Measurements from ENCODE around the gene RAB6A.
"Not testable (repeated sequence)": the region's sequence is repeated elsewhere in the genome, so short reads cannot be mapped to it uniquely, and the experiment has no call there.

Gene RAB6A

DNA sequence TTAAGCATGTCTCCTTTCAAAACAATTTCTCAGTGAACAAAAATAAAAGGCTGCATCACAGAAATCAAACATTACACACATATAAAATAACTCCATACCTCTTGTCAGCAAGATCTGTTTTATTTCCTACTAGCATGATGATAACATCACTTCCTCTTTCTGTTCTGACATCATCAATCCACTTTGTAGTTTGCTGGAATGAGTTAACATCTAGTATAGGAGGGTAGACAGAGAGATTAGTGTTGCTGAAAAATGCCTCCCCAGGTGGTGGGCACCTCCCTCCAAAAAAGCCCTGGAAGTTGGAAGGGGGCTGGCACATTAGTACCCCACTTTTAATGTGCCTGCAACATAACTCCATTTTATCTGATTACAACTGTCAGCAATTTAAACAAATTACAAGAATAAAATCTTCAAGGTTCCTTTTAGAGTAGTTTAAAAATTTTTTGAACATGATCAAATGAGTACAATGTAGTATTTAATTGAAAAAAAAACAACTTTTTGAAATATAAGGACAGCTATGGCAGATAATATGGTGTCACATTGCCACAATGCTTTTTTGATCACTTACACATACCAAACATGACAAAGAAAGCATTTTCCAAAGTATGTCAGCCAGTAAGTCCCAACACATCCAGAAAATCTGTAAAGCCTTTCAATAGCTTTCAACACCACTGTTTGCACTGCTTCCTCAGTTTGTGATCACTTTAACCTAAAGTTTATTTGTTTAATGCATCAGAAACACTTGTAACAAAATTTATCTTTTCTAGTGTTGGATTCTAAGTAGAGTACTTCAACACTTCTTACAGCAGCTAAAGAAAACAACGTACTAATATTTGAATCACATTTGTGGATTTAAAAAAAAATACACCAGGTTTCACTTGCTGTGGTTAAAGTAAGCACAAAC, 44.5 kb downstream of the RAB6A start:
- DNase-seq: no peak

DNA sequence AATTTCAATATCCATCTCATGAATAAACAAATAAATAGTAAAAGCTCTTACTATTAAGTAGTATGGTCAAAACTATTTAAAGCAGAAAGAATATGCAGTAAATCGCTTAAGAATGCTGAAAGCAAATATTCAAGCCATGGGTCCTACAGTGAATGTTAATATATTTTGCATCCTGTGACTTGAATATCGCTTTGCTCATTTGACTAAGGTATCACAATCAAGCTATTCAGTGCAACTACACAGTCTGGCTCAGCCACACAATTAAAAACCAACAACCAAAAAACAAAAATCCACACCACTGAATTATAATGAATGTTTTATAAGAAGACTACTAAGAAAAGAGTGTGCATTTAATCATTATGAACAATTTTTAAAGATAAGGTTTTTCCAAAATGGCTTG, 45.3 kb downstream of the RAB6A start:
- DNase-seq: no peak

DNA sequence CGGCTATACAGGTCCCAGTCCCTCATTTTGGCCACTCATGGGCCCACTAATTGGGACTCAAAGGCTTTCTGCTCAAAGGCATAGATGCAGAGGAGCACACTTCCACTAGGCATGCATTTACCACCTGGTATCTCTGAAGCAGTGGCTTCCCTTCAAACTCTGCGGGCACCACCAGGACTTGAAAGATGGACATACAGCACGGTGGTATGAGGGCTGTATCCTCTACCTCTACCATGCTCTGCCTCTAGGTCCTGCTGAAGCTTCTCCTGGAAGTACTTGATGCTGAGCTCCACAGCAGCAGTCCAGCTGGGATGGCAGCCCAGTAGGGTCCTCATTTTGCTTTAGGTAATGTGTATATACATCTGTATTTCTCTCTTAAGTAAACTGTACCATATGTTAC, 49.9 kb downstream of the RAB6A start:
- no peak for DNase-seq

DNA sequence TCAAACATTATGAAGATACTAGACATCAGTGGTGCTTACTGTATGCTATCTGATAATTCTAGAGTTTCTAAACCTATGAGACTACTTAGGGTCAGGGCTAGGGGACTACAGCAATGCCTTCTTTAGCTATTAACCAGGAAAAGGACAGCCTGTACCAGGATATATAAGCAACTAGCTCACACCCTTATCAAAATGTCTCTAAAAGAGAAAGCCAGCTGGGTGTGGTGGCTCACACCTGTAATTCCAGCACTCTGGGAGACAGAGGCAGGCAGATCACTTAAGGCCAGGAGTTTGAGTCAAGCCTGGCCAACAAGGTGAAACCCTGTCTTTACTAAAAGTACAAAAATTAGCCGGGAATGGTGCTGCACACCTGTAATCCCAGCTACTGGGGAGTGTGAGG, 55.8 kb downstream of the RAB6A start:
- no peak for DNase-seq

DNA sequence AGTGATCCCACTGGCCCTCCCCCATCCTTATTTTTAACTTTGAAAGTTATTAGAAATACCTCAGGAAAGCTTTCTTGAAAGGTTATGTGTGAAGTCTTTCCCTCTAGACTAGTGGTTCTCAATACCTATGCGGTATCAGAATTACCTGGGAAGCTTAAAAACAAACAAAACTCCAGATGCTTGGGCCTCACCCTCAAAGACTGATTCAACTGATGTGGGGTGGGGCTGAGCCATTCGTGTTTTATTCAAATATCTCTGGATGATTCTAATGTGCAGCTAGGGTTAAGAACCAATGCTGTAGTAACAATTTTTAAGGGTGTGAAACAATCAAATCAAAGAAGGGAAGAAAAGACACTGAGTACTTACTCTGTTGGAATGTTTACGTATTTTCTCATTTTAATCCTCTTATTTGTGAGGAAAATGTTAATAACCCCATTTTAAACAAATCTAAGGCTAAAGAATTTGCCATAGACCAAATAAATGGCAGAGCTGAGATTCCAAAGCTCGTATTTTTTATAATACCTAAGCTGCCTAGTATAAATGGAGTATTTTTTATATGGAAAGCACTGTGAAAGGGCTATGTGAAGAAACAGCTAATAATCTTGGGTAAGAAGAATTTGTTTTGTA, 66.9 kb downstream of the RAB6A start:
- no peak for DNase-seq

DNA sequence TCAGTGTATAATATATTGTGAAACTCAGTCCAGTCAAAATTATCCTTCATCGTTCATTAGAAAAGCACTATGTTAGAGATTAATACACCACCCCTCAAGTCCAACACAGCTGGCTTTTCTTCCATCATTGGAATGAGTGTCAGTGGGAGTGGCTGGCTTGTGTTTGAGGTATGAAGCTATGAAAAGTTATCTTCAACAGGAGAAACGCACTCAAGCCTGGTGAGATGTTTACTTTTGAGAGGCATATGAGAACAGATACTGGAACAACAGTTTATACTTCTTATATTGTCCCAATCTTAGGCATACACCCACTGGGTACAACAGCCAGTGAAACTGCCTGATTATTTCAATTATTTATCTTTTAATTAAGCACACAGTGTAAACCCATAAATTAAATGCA, 80.2 kb downstream of the RAB6A start:
- no peak for DNase-seq

DNA sequence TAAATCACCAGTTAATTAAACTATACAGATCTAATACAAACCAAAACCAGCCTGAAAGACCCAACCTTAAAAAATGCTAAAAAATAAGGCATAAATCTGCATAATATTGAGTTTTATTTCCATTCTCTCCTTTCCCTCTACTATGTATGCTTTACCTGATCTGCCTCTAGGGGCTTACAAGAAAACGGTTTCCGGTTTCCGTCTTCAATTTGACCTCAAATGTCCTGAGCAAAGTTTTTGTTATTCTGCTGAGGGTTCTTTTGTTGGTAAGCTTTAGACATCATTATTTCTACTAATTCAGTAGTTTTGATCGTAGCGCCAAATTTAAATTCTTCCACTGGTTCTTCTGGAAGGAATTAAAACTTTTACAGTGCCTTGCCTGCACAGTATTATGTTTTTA, 84.3 kb downstream of the RAB6A start:
- not testable (repeated sequence) for DNase-seq

DNA sequence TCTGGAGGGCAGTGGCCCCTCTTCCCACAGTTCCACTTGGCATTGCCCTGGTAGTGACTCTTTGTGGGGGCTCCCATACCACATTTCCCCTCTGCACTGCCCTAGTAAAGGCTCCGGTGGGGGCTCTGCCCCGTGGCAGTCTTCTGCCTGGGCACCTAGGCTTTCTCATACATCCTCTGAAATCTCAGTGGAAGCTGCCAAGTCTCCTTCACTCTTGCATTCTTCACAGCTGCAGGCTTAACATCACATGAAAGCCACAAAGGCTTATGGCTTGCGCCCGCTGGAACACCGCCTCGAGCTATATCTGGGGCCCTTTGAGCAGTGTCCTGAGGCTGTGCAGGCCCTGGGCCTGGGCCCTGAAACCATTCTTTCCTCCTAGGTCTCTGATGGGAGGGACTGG, 89.2 kb downstream of the RAB6A start:
- DNase-seq: no peak

DNA sequence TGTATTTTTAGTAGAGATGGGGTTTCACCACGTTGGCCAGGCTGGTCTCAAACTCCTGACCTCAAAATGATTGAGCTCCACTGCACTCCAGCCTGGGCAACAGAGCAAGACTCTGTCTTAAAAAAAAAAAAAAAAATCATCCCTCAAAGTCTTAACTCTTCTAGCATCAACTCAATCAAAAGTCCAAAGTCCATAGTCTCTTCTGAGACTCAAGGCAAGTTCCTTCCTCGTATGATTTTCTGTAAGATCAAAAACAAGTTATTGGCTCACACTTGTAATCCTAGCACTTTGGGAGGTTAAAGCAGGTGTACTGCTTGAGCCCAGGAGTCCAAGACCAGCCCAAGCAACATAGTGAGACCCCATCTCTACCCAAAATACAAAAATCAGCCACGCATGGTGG, 90.1 kb downstream of the RAB6A start:
- no peak for DNase-seq

DNA sequence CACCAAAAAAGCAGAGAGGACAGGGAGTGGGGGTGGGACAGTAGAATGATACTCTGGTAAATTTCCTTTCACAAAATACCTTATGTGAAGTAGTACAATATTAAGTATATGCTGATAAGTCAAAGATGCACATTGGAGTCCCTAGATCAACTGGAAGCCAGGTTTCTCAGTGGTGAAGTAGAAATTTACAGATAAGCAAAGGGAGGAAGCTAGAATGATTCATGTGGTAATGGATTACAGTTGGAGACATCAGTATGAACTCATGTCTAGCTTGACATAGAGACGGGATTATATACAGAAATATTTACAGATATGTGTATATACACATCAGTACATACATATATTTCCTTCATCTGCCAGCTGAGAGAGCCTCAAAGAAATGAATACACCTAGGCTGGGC, 93.0 kb downstream of the RAB6A start:
- DNase-seq: no peak

DNA sequence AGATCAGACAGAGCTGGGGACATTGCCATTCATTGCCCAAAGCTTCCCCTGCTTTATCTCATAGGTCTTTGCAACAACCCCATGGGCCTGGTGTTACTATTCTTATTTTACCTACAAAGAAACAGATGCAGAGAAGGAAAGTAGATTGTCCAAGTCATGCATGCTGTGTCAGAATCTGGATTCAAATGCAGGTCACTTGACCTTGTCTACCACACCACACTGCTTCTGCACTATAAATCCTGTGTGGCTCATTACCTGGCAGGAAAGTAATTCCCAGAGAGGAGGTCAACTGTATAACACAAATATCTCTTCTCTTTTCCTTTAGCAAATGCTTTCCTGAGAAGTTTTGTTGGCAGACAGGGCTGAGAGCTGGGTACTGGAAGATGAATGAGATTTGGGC, 96.0 kb downstream of the RAB6A start:
- DNase-seq: no peak

DNA sequence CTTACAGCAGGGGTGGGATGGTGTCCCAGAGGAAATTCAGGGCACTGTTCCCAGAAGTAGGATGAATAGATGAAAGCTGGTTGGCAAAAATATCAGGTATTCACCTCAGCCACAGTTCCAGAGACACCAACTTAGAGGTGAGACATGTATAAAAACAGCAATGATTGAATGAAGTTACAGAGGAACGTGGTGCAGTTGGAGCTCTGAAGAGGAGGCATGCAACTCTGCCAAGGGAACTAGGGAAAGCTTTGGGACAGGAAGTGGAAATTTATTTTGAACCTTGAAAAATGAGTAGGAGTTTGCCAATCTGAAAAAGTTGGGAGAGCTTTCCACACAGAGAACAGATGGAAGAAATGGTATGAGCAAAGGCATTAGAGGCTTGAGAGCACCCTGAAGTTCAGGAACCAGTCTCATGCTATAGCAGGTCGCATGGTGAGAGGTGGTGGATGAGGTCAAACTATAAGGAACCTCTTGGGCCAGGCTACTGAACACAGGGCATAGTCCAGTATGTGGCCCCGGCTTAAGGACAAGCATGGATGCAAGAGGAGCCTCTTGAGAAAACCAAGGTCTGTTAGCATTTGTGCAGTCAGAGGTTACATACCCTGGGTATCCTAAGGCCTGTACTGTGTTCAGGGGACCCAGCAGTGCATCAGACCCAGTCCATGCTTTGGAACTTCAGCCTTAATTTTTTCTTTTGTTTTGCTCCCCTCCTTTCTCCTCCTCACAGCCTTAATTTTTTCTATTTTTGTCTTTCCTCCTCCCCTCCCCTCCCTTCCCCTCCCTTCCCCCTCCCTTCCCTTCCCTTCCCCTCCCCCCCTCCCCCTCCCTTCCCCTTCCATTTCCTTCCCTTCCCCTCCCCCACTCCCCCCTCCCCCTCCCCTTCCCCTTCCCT, 97.0 kb downstream of the RAB6A start:
- DNase-seq: no peak

DNA sequence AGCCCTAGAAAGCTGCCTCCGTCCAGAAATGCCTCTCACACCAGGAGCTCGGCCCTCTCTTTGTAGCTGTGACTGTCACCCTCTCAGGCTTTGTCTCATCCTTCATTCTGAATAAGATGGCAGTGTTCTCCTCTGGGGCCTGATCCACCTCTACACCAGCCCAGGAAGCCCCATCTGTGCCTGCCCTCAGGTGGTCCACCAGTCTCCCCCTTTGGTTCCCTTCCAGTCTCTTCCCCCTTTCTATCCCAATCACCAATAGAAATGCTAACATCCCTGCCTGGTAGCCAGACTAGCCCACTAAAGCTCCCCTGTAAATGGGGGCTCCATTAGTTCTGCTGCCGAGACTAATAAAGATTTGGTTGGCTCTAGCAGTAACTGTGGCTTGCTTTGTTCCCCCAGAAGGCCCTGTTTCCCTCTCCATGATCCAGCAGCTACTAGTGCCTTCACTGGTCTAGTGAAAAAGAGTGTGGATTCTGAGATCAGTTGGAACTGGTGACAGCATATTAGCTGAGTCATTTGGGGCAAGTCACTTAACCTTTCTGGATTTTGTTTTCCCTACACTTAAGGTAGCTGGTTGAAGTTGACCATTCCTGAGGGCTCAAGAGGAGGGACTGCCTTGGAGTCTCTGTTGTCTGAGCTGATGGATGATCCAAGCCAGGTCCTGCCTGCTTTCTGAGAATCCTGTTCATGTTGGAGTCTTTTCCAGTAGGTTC, 98.3 kb downstream of the RAB6A start:
- DNase-seq: no peak

DNA sequence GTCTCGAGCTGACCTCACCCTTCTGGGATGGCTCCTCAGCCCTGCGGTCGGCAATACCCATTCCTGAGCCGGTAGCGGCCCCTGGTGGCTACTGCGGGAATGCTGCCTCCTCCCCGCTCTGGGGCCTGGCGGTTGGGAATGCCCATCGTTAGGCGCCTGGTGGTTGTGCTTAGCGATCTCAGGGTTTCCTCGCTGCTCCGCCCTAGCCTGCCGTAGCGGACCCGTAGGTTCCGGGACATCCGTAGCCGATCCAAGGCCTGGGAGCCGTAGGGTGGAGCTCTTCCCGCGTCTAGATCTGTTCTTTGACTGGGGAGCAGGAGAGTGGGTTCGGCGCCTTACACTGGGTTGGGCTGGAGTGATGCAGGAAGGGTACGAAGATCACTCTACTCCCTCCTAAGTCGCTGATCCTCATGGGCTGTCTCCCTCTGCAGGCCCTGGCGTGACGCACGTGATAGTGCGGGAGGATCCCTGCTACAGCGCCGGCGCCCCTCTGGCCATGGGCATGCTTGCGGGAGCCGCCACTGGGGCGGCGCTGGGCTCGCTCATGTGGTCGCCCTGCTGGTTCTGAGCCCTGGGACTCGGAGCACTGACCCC, 99.7 kb downstream of the RAB6A start:
- DNase-seq: peak; percentile 92

DNA sequence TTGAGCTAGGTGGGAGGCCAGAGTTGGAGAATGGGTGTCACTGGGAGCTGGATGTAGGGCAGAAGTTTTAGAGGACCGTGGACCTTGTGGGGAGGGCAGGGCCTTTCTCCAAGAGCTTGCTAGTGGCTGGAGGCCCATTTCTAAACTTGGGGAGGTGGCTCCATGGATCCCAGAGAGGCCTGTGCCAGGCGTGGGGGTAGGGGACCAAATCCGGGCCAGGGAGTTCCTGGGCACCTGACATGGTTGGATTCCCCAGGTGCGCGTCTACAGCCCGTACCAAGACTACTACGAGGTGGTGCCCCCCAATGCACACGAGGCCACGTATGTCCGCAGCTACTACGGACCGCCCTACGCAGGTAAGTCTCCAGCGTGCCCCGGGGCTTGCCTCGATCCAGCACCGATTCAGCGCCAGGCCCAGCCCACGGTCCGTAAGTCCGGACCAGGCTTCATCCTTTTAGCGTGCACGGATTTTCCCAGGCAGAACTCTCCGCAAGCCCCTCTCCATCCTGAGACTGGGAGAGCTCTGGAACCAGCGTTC, 100.3 kb downstream of the RAB6A start:
- DNase-seq: no peak

DNA sequence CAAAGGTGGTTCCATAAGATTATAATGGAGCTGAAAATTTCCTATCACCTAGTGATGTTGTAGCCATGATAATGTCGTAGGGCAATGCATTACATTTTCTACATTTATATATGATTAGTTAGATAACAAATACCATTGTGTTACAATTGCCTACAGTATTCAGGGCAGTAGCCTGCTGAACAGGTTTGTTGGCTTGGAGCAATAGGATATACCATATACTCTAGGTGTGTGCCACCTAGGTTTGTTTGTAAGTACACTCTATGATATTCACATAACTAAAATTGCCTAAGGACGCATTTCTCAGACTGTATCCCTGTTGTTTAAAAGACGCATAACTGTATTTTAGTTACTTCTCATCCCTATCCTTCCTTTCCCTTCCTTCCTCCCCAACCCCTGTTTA, 100.9 kb downstream of the RAB6A start:
- DNase-seq: no peak

DNA sequence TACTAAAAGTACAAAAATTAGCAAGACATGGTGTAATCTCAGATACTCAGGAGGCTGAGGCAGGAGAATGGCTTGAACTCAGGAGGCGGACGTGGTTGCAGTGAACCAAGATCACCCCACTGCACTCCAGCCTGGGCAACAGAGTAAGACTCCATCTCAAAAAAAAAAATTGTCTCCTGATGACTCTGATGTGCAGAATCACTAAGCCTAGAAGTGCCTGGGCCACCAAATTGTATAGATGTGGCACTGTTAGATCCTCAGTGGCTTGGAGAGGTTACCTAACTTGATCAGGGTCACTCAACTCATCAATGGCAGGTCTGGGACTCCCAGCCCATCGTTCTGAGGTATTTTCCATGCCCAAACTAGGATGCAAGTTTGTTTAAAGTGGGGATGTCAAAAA, 103.9 kb downstream of the RAB6A start:
- no peak for DNase-seq

DNA sequence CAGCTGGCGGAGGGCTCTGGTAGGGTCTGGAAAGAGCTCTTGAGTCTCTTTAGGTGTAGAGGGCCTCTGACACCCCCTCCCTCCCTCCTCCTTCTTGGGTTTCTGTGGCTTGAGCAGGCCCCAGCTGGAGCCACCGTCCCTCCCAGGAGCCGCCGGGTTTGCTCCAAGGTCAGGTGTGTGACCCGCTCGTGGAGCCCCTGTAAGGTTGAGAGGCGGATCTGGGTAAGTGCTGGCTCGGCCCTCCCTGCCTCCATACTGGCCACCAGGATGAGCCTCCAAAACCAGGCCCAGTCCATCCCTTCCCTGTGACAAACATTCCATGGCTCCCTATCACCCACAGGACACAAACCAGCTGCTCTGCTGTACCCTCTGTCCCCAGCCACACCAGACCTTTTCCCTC, 105.2 kb downstream of the RAB6A start:
- DNase-seq: no peak

DNA sequence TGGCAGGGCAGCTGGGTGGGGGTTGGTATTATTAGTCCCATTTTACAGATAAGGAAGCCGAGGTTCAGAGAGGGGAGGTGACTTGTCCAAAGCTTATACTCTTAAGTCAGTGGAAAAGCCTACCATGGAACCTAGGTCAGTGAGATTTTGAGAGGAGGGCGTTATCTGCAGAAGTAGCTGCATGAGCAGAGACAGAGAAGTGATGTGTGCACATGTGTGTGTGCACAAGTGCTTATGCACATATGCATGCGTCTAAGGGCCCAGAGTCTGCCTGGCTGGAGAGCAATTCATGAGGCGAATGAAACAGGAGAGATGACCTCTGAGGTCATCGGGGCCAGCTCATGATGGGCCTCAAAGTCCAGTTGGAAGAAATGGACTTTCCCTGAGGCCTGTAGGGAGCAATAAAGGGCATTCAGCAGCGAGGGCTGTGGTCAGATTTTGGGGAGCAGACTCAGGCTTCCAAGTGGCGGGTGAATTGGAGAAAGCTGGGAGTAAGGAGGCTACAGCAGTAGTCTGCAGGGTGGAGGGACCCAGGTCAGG, 106.3 kb downstream of the RAB6A start:
- no peak for DNase-seq

DNA sequence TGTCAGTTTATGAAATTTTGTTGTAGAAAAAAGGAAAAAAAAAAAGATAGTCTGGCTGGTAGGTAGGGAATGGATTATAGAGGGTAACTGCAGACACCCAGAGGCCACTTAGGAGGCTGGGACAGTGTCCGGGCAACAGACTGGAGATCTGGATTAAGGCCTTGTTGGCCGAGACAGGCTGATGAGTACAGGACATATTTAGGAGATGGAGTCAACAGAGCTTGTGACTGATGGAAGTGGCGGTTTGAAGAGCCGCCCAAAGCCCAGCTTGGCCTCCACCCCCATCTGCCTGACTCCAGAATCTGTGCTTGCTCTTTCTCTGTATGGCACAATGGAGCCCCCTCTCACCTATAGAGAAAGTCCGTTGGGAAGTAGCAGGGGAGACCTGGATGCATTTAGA, 106.9 kb downstream of the RAB6A start:
- no peak for DNase-seq

DNA sequence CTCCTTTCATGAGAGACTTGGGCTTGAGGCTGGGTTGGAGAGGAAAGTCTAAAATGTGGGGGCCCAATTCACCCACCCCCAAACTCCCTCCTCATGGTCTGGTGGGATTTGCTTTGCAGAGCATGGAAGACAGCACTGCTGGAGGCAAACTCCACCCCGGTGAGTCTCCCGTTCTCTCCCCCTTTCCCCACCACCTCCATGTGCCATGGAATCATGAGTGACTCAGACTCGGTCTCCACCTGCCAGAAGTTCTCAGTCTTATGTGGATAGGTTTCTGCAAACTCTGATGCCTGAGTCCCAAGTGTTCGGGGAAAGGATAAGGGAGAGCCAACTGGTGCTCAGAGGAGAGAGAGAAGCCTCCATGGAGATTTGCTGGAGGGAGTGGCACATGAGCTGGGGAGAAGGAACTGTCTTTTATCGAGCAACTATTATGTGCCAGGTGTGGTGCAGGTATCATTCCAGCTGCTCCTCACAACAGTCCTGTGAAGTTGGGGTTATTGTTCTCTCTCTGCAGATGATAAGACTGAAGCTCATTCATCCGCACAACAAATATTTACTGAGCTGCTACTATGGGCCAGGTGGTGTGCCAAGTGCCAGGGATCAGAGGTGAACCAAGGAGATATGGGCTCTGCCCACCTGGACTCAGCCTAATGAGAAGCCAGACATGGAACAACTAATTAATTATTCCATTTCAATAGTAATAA, 107.9 kb downstream of the RAB6A start:
- no peak for DNase-seq

Measured in left hindlimb (tissue), 1 donor.